Suprapubic skin (tissue), 4 donors: ENCODE data around the gene DNPEP. TPM values are rescaled to one million over a fixed set of nuclear protein-coding genes. Genes with fewer than 3 reads are reported as not detected.

Experiments used
- DNase-seq, 2 donors: peaks; one replicate each; pipeline ENCODE4 v3.0.0-alpha.2; 2019; ENCODE audit warnings: low spot score in 2 of 2
- H3K27ac ChIP-seq: fragments of 200-600 bp; sonication (generic); one replicate; pipeline ENCODE4 v1.5.1; 2019
- H3K27me3 ChIP-seq: fragments of 200-600 bp; sonication (generic); one replicate; pipeline ENCODE4 v1.5.1; 2019
- H3K36me3 ChIP-seq: fragments of 200-600 bp; sonication (generic); one replicate; pipeline ENCODE4 v1.5.1; 2019
- H3K4me1 ChIP-seq: fragments of 200-600 bp; sonication (generic); one replicate; pipeline ENCODE4 v1.5.1; 2019
- H3K4me3 ChIP-seq: fragments of 200-600 bp; sonication (generic); one replicate; pipeline ENCODE4 v1.5.1; 2019; ENCODE audit warnings: mild to moderate bottlenecking
- H3K9me3 ChIP-seq: fragments of 200-600 bp; sonication (generic); one replicate; pipeline ENCODE4 v1.5.1; 2019
- EP300 ChIP-seq: sonication (generic); formaldehyde crosslinking; IDR thresholded peaks from one replicate; pipeline ENCODE4 v1.6.1; 2017; ENCODE audit warnings: antibody characterized with exemption
- POLR2A ChIP-seq, 2 donors: fragments of 450-650 bp; IDR thresholded peaks; one replicate each; pipeline ENCODE4 v1.6.1; 2017; ENCODE audit warnings: antibody characterized with exemption in 2 of 2, mild to moderate bottlenecking in 2 of 2, moderate library complexity in 2 of 2
- POLR2AphosphoS5 ChIP-seq, 3 donors: sonication (generic); formaldehyde crosslinking; IDR thresholded peaks; one replicate each; pipeline ENCODE4 v1.6.1; 2017; ENCODE audit warnings: antibody characterized with exemption in 3 of 3
- WGBS: methylation state at CpG from one replicate; pipeline ENCODE4 v1.1.5; 2018; 5-methylcytosine and 5-hydroxymethylcytosine counted together
- total RNA-seq, 4 donors: library from RNA; depleted of rRNA; stranded (reverse); fragments of >200 nt; gene quantifications; one replicate each; pipeline ENCODE4 v1.1.0, GENCODE V29; 2016
- TF ChIP-seq, protein P1 (sequence below), 2 donors: fragments of 200-600 bp in 1 of 2; fragments of 450-650 bp in 1 of 2; sonication (generic) in 1 of 2; IDR thresholded peaks; one replicate each; pipeline ENCODE4 v1.5.1; 2016 to 2019; ENCODE audit warnings: antibody characterized with exemption in 2 of 2, mild to moderate bottlenecking in 1 of 2, moderate library complexity in 1 of 2

The DNPEP gene
- total RNA-seq, 4 donors from 2014 or later, result 66.6 to 104 (median 70.5) TPM

GRCh38 chr2:219380926-219381325 is 6.8 kb downstream of the DNPEP start:
- no peaks in the 10 kb centered on the region for H3K27me3 ChIP-seq
- no peaks in the 10 kb centered on the region for H3K4me1 ChIP-seq
- TF ChIP-seq EP300 (no peak), POLR2A (IDR thresholded peaks at IDR 0.05) (no peak), POLR2AphosphoS5 (IDR thresholded peaks at IDR 0.05) (no peak)
- TF ChIP-seq, protein P1, sequence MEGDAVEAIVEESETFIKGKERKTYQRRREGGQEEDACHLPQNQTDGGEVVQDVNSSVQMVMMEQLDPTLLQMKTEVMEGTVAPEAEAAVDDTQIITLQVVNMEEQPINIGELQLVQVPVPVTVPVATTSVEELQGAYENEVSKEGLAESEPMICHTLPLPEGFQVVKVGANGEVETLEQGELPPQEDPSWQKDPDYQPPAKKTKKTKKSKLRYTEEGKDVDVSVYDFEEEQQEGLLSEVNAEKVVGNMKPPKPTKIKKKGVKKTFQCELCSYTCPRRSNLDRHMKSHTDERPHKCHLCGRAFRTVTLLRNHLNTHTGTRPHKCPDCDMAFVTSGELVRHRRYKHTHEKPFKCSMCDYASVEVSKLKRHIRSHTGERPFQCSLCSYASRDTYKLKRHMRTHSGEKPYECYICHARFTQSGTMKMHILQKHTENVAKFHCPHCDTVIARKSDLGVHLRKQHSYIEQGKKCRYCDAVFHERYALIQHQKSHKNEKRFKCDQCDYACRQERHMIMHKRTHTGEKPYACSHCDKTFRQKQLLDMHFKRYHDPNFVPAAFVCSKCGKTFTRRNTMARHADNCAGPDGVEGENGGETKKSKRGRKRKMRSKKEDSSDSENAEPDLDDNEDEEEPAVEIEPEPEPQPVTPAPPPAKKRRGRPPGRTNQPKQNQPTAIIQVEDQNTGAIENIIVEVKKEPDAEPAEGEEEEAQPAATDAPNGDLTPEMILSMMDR (IDR thresholded peaks at IDR 0.05), result no peak
- no peak for DNase-seq
- H3K27ac ChIP-seq, result no peak overlapping the region
- peaks cover 73% of the 10 kb centered on the region for H3K36me3 ChIP-seq
- H3K9me3 ChIP-seq, result no peaks in the 10 kb centered on the region
- no peak overlapping the region for H3K4me3 ChIP-seq

DNA sequence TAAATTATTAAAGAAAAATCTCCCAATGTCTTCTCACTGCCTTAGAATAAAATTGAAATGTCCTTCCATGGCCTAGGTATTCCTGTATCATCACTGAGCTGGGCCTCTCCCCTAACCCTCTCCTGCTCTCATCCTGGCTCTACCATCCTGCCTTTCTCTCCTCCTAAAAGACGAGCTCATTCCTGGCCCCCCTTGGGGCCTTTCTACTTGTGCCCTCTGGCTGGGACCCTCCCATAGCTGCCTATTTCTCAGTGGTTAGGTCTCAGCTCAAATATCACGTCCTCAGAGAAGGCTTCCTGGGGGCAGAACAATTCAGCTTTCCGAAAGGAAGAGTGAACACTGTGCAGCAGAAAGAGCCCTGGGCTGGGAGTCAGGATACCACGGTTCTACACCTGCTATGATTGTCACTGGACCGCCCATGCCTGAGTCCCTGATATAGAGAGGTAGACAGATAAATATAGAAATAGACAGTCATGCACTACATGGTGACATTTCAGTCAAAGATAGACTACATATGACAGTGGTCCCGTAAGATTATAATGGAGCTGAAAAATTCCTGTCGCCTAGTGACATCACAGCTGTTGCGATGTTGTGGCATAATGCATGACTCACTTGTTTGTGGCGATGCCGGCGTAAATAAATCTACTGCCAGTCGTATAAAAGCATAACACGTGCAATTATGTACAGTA is 9.4 kb downstream of the DNPEP start:
- H3K27me3 ChIP-seq, result no peaks in the 10 kb centered on the region

DNA sequence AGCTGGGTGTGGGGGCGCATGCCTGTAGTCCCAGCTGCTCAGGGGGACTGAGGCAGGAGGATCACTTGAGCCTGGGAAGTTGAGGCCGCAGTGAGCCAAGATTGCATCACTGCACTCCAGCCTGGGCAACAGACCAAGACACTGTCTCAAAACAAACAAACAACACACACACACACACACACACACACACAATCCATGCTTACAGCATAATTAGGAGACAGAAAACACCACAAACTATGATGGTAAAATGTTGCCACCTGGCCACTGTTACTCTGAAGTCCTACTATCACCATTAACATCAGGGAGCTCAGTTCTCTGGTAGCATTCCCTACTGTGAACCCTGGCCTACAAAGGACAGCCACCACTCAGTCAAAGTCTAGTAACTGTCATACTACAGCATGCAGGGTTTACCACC is 18.3 kb downstream of the DNPEP start:
- Histone ChIP-seq H3K4me3 (no peak overlapping the region), H3K36me3 (peaks cover 13% of the 10 kb centered on the region), H3K27me3 (no peaks in the 10 kb centered on the region), H3K27ac (peak overlapping the region; percentile 65), H3K9me3 (no peaks in the 10 kb centered on the region), H3K4me1 (peaks cover 14% of the 10 kb centered on the region)
- TF ChIP-seq POLR2A (IDR thresholded peaks at IDR 0.05) (no peak), POLR2AphosphoS5 (IDR thresholded peaks at IDR 0.05) (no peak), EP300 (no peak)
- TF ChIP-seq, protein P1 (IDR thresholded peaks at IDR 0.05), result no peak
- no peak for DNase-seq
- 33% methylated on average over 1 of the region's 2 CpGs for WGBS

More for the DNA sequence above, 9.4 kb downstream of the DNPEP start:
- Histone ChIP-seq H3K36me3 (peaks cover 65% of the 10 kb centered on the region), H3K27ac (no peak overlapping the region), H3K4me3 (no peak overlapping the region), H3K9me3 (no peaks in the 10 kb centered on the region), H3K4me1 (no peaks in the 10 kb centered on the region)
- TF ChIP-seq, protein P1 (IDR thresholded peaks at IDR 0.05), result no peak
- TF ChIP-seq POLR2A (IDR thresholded peaks at IDR 0.05) (no peak), POLR2AphosphoS5 (IDR thresholded peaks at IDR 0.05) (no peak), EP300 (no peak)
- DNase-seq, result no peak
- WGBS, result 92% methylated on average over 13 of the region's 13 CpGs

DNA sequence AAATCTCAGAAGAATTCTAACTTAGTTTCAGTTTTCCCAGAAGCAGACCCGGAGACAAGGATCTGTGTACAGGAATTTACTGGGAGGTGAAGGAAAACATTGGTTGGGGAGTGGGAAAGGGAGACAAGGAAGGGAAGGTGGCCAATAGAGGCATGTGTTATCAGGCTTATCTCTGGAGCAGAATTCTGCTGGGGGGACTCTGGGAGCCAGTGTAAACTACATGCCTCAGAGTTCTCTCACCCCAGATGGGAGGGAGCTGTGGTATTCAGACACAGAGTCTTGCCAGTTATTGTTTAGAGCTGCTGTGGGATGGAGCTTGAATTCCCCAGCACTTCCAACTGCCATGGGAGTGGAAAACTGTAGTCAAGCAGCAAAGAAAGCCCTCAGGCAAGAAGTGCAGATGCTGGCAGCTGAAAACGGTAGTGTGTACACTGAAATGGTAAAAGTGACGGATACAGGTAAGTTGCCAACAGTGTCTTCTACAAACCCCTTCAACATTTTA is 19.0 kb downstream of the DNPEP start:
- no peak overlapping the region for H3K4me3 ChIP-seq
- no peak for TF ChIP-seq POLR2AphosphoS5 (IDR thresholded peaks at IDR 0.05)
- peaks cover 14% of the 10 kb centered on the region for H3K4me1 ChIP-seq
- H3K9me3 ChIP-seq, result no peaks in the 10 kb centered on the region
- 32% methylated on average over 3 of the region's 3 CpGs for WGBS
- DNase-seq, result no peak
- no peaks in the 10 kb centered on the region for H3K27me3 ChIP-seq
- H3K36me3 ChIP-seq, result peaks cover 6% of the 10 kb centered on the region
- H3K27ac ChIP-seq, result peak overlapping the region; percentile 65

DNA sequence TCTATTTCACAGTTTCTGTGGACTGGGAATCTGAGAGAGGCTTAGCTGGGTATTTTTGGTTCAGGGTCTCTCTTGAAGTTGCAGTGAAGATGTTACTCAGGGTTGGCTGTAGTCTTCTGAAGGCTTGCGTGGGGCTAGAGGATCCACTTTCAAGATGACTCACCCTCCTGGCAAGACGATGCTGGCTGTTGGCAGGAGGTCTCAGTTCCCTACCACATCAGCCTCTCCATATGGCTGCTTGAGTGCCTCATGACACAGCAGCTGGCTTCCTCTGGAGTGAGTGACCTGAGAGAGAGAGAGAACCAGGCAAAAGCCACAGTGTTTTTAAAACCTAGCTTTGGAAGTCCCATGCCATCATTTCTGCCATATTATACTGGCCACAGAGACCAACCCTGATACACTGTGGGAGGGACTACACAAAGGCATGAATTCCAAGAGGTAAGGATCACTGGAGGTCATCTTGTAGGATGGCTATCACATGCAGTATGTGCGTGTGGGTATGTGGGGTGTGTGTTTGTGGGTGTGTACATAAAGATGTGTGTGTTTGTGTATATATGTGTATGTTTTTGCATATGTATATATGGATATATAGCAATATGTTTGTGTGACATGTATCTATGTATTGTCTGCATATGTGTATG is 25.1 kb downstream of the DNPEP start:
- no peak for DNase-seq
- TF ChIP-seq, protein P1 (IDR thresholded peaks at IDR 0.05), result no peak
- no peak for TF ChIP-seq POLR2A (IDR thresholded peaks at IDR 0.05)
- no peak for TF ChIP-seq POLR2AphosphoS5 (IDR thresholded peaks at IDR 0.05)
- no peak for TF ChIP-seq EP300
- no peak overlapping the region for H3K27ac ChIP-seq
- H3K9me3 ChIP-seq, result no peaks in the 10 kb centered on the region
- H3K4me1 ChIP-seq, result peaks cover 18% of the 10 kb centered on the region
- H3K4me3 ChIP-seq, result no peak overlapping the region
- no peaks in the 10 kb centered on the region for H3K36me3 ChIP-seq
- H3K27me3 ChIP-seq, result peaks cover 19% of the 10 kb centered on the region
- 34% methylated on average over 3 of the region's 3 CpGs for WGBS
